ENCODE data around the gene SGMS1. TPM values are rescaled to one million over a fixed set of nuclear protein-coding genes. Genes with fewer than 3 reads are reported as not detected.

The SGMS1 gene
- total RNA-seq, 1 donor from 2014 or later, result 27.5 TPM

DNA sequence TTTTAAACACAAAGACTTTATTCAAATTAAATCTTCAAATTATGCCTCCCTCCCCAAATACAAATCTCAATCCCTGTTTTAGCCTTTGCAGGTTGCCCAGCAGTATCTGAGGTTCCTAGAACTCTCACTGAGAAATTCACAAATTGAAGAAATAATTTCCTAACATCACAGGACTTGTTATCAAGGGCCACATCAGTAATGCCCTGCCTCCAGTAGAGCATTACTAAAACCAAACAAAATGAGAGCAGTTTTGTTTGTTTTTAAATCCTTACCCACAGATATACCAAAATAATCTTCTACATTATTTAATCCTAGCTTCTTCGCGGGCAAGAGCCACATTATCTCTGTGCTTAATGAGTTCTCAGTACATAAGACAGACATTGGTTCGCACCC, 152.2 kb downstream of the SGMS1 start:
- ATAC-seq (ENCODE audit: low read depth) (no peak), DNase-seq (no peak)
- CTCF ChIA-PET, result no interaction called here
- Mint-ChIP-seq H3K4me3 (no peak overlapping the region), H3K27ac (no peak overlapping the region), H3K4me1 (peaks cover 42% of the 10 kb centered on the region), H3K36me3 (ENCODE audit: low read depth) (peaks cover 17% of the 10 kb centered on the region), H3K9me3 (no peaks in the 10 kb centered on the region), H3K27me3 (no peaks in the 10 kb centered on the region)
- POLR2A ChIA-PET, result no interaction called here
- TF ChIP-seq, protein P1, sequence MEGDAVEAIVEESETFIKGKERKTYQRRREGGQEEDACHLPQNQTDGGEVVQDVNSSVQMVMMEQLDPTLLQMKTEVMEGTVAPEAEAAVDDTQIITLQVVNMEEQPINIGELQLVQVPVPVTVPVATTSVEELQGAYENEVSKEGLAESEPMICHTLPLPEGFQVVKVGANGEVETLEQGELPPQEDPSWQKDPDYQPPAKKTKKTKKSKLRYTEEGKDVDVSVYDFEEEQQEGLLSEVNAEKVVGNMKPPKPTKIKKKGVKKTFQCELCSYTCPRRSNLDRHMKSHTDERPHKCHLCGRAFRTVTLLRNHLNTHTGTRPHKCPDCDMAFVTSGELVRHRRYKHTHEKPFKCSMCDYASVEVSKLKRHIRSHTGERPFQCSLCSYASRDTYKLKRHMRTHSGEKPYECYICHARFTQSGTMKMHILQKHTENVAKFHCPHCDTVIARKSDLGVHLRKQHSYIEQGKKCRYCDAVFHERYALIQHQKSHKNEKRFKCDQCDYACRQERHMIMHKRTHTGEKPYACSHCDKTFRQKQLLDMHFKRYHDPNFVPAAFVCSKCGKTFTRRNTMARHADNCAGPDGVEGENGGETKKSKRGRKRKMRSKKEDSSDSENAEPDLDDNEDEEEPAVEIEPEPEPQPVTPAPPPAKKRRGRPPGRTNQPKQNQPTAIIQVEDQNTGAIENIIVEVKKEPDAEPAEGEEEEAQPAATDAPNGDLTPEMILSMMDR (IDR thresholded peaks at IDR 0.05), result no peak
- intact Hi-C loops (cut with micrococcal nuclease), result loop anchor here (1.0 to 5.0 kb wide), 2 partner anchors 10 to 36 kb away; no protein-coding TSS in a partner anchor

DNA sequence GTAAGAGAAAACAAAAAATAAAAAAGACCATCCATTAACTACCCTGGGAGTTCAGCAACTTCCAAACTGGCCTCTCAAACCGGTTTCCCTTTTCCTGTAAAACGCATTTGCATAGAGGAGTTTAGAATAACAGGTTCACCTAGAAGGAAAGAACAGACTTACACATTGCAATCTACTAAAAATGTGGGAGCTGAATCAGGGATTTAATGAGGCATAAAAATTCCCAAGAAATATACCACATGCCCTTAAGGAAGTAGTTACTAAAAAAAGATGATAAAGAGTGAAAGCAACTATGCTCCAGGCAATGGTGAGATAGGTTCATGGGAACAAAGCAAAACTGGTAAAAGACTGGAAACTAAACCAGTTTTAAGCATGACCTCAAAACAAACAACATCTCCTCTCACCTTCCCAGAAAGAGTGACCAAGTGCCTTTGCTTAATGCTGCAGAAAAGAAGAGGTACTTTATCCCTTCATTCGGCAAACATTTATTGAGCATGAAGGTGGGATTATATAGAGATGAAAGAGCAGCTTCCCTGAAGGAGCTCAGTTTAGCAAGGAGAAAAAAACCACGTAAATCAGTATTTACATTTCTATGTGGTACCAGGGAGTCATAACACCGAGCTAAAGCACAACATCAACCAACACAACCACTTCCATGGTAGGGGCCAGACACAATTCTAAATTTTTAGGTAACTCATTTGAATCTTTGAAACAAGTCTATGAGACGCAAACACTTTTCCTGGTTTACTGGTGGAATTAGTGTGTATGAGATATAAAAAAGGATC, 152.8 kb downstream of the SGMS1 start:
- Mint-ChIP-seq H3K4me1 (peaks cover 42% of the 10 kb centered on the region), H3K36me3 (ENCODE audit: low read depth) (peaks cover 15% of the 10 kb centered on the region), H3K27ac (no peak overlapping the region), H3K27me3 (no peaks in the 10 kb centered on the region), H3K9me3 (no peaks in the 10 kb centered on the region), H3K4me3 (no peak overlapping the region)
- intact Hi-C loops (cut with micrococcal nuclease), result loop anchor here (1.0 to 5.0 kb wide), 2 partner anchors 10 to 36 kb away; no protein-coding TSS in a partner anchor
- no peak for DNase-seq
- TF ChIP-seq, protein P1 (IDR thresholded peaks at IDR 0.05), result no peak
- ChIA-PET CTCF (no interaction called here), POLR2A (no interaction called here)
- ATAC-seq (ENCODE audit: low read depth), result no peak

- Mint-ChIP-seq H3K36me3 (ENCODE audit: low read depth) (peaks cover 13% of the 10 kb centered on the region), H3K4me1 (peaks cover 42% of the 10 kb centered on the region), H3K27ac (no peak overlapping the region), H3K27me3 (no peaks in the 10 kb centered on the region), H3K4me3 (no peak overlapping the region), H3K9me3 (no peaks in the 10 kb centered on the region)
- POLR2A ChIA-PET, result no interaction called here
- intact Hi-C loops (cut with micrococcal nuclease), result loop anchor here (5.0 kb wide), 1 partner anchor 37 kb away; no protein-coding TSS in a partner anchor
- DNase-seq (no peak), ATAC-seq (ENCODE audit: low read depth) (no peak)
- TF ChIP-seq, protein P1 (IDR thresholded peaks at IDR 0.05), result no peak
- CTCF ChIA-PET, result no interaction called here
Measured at GRCh38 chr10:50470345-50470744, 153.4 kb downstream of the SGMS1 start.

DNA sequence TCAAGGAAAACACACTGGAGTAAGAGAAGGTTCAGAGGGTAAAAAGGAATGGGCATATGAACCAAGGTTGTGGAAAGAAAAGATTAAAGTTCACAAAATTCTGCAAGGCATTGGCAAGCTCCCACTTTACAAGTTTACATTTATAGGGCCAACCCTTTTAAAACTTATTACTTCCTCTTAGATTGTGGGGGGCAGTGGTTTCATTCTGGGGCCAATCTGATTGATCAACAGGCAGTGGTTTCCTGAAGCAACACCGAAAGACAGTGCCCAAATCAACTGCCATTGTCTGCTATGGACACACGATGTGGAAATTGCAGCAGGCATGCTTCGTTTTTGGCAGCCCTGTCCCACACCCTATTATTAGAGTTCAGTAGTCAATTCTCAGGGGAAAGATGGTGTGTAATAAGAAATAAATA, 154.0 kb downstream of the SGMS1 start:
- no peak overlapping the region for H3K27ac Mint-ChIP-seq
- ChIA-PET POLR2A (no interaction called here), CTCF (no interaction called here)
- intact Hi-C loops (cut with micrococcal nuclease), result loop anchor here (5.0 kb wide), 1 partner anchor 38 kb away; no protein-coding TSS in a partner anchor
- H3K9me3 Mint-ChIP-seq, result no peaks in the 10 kb centered on the region
- ATAC-seq (ENCODE audit: low read depth) (no peak), DNase-seq (no peak)
- H3K4me1 Mint-ChIP-seq, result peaks cover 42% of the 10 kb centered on the region
- TF ChIP-seq, protein P1 (IDR thresholded peaks at IDR 0.05), result no peak
- H3K27me3 Mint-ChIP-seq, result no peaks in the 10 kb centered on the region
- peak overlapping the region; percentile 6 for H3K4me3 Mint-ChIP-seq
- peaks cover 13% of the 10 kb centered on the region for H3K36me3 Mint-ChIP-seq (ENCODE audit: low read depth)

DNA sequence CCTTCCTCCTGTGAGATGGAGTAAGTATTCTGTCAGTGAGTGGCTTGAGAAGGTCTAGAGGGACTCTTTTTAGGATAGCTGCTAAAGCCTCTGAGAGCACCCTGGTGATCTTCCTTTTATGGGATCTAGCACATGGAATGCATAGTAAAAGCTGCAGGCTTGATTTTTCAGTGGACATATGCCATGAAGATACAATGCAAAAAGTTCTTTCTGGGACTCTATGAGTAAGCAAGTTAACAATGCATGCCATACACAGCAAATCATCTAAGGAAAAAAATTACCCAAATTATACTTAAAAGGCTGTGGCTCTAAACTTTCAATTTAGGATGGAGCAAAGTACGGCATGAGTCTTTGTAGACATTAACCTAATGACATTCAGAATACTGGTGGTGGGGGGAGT, 154.5 kb downstream of the SGMS1 start:
- H3K4me1 Mint-ChIP-seq, result peaks cover 42% of the 10 kb centered on the region
- TF ChIP-seq, protein P1 (IDR thresholded peaks at IDR 0.05), result no peak
- ATAC-seq (ENCODE audit: low read depth), result no peak
- ChIA-PET CTCF (no interaction called here), POLR2A (no interaction called here)
- peaks cover 11% of the 10 kb centered on the region for H3K36me3 Mint-ChIP-seq (ENCODE audit: low read depth)
- H3K4me3 Mint-ChIP-seq, result no peak overlapping the region
- H3K27me3 Mint-ChIP-seq, result no peaks in the 10 kb centered on the region
- DNase-seq, result no peak
- H3K27ac Mint-ChIP-seq, result no peak overlapping the region
- no peaks in the 10 kb centered on the region for H3K9me3 Mint-ChIP-seq
- intact Hi-C loops (cut with micrococcal nuclease), result no loop called here

All from activated B cell treated with CpG ODN at 0.5 μM for 24 hours (primary cell).